DLD1 (cell line): ENCODE measurements around the gene STKLD1.
"Not testable (repeated sequence)": the region's sequence is repeated elsewhere in the genome, so short reads cannot be mapped to it uniquely, and the experiment has no call there.

Experiments
- in situ Hi-C: cut with HindIII; loops from 2 replicates; pipeline ENCODE4 v1.10.0; 2017; ENCODE audit warnings: low sequenced_read_pairs

STKLD1 gene

DNA sequence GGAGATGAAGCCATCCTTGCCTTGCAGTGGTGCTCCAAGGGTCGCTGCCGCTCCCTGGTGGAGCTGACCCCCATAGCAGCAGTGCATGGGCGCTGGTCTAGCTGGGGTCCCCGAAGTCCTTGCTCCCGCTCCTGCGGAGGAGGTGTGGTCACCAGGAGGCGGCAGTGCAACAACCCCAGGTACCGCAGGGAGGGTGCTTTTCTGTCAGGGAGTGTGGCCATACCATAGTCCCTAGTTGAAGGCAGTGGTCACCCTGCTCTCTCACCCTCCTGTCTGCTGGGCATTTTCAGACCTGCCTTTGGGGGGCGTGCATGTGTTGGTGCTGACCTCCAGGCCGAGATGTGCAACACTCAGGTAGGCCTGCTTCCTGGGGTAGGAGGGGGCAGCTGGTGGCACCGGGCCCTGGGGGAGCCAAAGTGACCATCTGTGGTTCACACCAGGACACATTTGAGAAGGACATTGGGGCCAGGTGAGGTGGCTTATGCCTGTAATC, 57.2 kb downstream of the STKLD1 start:
- in situ Hi-C loops: no loop called here

DNA sequence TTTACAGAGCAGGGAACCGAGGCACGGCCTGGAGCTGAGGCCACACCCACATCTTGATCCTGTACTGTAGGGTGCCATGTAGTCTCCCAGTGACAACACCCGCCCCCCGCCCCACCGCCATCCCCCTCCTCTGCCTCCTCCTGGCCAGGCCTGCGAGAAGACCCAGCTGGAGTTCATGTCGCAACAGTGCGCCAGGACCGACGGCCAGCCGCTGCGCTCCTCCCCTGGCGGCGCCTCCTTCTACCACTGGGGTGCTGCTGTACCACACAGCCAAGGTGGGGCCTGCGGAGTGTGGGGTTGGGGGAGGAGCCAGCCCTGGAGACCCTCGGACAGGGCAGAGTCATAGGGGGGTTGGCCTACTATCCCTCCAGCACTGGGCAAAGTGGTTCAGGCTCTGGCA, 60.5 kb downstream of the STKLD1 start:
- in situ Hi-C loops: no loop called here

DNA sequence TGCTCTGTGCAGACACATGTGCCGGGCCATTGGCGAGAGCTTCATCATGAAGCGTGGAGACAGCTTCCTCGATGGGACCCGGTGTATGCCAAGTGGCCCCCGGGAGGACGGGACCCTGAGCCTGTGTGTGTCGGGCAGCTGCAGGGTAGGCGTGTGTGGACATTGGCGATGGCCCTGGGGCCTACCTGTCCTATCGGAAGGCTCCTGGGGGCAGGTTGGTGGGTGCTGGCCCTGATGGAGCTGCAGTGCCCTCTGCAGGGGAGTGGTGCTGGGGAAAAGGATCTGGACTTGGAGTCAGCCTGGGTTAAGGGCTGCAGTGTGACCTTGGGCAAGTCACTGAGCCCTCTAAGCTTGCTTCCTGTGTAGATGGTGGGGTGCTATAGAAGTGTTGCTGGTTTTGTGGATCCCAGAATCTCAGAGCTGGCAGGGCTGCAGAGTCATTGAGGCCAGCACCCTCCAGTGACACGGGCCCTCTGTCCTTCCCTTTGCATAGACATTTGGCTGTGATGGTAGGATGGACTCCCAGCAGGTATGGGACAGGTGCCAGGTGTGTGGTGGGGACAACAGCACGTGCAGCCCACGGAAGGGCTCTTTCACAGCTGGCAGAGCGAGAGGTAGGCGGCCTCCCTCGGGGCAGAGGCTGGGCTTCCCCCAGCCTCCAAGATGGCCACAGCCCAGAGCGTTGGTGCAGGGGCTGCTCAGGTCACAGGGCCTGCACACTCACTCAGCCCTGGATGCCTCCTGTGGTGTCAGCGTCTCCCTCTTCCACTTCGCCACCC, 61.8 kb downstream of the STKLD1 start:
- in situ Hi-C loops: no loop called here

DNA sequence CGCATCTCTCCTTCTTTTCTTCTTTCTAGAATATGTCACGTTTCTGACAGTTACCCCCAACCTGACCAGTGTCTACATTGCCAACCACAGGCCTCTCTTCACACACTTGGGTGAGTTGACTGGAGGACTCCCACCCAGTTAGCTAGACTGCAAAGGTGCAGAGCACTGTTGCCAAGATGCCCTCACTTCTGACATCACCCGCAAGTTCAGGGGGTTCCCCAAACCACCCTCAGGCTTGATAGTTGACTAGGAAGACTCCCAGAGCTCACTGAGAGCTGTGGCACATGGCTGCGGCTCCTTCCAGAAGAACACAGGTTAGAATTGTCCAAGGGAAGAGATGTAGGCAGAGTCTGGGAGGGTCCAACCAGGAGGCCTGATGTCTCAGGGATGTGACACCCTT, 63.2 kb downstream of the STKLD1 start:
- in situ Hi-C loops: no loop called here

DNA sequence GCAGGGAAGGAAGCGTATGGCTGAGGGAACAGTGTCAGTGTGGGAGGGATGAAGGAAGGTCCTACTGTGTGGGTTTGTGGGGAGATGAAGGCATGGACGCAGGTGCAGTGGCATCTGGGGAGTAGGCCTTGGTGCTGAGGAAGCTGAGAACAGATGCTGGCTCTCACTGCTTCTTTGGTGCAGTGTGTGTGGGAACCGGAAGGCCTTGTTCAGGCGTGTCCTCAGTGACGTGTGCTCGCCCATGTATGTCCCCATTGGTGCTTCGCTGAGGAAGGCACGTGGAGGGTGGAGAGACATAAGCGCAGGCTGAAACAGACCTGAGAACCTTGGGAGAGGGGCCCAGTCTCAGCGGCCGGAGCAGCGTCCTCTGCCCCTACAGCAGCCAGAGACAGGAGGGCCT, 64.7 kb downstream of the STKLD1 start:
- in situ Hi-C loops: no loop called here

DNA sequence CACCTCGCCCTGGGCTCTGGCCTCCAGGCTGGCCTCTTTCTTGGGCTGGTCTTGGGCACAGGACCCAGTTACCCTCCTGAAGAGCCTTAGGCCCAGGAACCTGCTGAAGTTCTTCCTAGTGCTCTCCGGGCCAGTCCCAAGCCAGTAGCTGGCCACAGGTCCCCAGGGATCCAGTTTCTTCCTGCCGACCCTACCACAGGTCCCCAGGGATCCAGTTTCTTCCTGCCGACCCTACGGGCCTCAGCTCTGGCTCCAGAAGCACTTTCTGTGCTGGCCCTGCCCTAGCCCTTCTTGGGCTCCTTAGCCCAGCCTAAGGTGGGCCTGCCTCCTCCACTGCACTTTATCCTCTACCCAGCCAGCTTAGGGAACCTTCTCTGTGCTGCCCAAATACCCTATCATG, 65.4 kb downstream of the STKLD1 start:
- in situ Hi-C loops: no loop called here

DNA sequence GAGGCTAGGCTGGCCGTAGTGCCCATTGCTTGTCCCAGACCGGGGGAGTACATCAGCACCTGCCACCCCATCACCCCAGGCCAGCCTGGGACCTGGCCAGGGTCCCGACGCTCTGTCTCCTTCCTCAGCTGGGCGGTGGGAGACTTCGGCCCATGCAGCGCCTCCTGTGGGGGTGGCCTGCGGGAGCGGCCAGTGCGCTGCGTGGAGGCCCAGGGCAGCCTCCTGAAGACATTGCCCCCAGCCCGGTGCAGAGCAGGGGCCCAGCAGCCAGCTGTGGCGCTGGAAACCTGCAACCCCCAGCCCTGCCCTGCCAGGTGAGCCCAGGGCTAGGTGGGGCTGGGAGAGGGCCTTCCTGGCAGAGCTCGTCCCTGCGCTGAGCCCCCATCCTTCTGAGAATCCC, 67.1 kb downstream of the STKLD1 start:
- in situ Hi-C loops: no loop called here

DNA sequence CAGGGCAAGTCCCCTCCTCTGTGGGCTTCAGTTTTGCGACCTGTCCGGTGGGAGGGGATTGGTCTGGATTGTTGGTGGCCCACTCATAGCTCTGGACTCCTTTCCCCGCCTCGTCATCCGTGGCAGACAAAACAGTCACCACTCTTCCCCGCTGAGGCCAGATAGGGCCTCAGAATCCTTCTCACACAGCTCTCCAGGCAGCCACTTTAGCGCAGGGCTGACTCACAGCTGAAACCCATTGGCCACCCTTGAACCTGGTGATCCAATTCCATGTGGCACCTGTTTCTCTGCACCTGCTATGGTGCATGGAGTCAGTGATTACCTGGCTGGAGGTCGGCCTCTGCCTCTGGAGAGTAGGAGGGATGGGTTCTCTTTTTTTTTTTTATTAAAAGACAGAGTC, 67.8 kb downstream of the STKLD1 start:
- in situ Hi-C loops: no loop called here

DNA sequence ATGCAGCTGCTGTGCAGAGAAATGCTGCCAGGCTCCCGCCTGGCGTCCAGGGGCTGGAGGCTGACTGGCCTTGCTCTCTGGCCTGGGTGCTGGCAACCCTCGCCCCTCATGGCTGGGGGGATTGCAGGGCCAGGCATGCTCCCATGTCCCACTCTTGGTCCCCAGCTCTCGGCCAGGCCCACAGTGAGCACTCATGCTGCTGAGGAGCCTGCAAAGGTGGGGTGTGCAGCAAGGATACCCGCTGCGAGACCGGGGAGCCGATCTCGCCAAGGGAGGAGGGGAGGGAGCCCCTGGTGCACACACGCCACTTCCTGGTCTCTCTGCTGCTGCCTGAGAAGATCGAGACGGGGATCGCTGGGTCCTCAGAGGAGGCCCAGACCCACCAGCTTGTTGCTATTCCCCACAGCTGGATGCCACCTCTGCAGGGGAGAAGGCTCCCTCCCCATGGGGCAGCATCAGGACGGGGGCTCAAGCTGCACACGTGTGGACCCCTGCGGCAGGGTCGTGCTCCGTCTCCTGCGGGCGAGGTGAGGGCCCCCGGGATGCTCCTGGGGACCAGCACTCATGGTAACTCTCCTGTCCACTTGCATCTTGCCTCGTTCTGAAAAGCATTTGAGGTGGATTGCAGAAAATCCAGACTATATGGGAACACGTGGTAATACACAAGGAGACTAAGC, 69.3 kb downstream of the STKLD1 start:
- in situ Hi-C loops: no loop called here

DNA sequence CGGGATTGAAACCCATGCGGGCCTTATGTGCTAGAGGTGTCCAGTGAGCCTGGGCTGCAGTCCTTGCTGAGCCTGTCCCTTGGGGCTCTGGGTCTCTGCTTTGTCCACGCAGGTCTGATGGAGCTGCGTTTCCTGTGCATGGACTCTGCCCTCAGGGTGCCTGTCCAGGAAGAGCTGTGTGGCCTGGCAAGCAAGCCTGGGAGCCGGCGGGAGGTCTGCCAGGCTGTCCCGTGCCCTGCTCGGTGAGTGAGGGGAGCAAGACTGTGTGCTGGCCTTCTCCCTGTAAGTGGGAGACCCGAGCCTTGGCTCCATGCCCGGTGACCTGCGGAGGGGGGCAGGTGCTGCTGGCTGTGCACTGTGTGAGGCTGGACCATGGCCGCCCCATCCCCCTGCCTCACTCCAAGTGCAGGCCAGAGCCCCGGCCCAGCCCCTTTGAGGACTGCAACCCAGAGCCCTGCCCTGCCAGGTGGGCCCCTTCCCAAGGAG, 72.4 kb downstream of the STKLD1 start:
- in situ Hi-C loops: no loop called here

DNA sequence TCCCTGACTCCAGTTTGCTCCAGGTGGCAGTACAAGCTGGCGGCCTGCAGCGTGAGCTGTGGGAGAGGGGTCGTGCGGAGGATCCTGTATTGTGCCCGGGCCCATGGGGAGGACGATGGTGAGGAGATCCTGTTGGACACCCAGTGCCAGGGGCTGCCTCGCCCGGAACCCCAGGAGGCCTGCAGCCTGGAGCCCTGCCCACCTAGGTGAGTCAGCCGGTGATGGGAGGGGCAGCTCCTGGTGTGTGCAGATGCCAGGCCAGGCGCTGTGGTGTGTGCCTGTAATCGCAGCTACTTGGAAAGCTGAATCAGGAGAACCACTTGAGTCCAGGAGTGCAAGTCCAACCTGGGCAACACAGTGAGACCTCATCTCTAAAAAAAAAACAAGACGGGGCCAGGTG, 73.6 kb downstream of the STKLD1 start:
- in situ Hi-C loops: no loop called here

DNA sequence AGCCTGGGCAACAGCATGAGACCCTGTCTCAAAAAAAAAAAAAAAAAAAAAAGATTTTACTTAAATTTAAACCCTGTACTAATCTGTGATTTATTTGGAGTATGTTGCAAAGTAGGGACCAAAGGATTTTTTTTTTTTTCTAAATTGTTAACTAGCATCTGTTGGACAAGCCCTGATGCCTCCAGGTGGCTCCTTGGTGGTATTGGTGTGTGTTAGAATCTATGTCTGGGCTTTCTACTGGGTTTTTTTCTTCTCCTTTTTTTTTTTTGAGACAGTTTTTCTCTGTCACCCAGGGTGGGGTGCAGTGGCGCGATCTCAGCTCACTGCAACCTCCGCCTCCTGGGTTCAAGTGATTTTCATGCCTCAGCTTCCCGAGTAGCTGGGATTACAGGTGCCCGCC, 75.7 kb downstream of the STKLD1 start:
- in situ Hi-C loops: not testable (repeated sequence)

DNA sequence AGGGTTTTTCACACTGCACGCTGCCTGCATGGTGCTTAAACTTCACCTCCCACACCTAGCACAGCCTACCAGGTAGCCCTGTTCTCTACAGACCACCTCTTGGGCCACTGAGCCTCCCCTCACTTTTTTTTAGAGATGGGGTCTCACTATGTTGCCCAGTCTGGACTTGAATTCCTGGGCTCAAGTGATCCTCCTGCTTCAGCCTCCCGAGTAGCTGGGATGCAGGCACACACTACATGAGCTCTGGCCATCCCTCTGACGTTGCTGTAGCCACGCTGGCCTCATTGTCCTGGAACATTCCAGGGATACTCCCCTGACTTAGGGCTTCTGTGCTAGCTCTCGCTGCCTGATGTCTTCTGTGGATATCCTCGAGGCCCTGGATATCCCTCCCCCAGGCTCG, 76.4 kb downstream of the STKLD1 start:
- in situ Hi-C loops: no loop called here

DNA sequence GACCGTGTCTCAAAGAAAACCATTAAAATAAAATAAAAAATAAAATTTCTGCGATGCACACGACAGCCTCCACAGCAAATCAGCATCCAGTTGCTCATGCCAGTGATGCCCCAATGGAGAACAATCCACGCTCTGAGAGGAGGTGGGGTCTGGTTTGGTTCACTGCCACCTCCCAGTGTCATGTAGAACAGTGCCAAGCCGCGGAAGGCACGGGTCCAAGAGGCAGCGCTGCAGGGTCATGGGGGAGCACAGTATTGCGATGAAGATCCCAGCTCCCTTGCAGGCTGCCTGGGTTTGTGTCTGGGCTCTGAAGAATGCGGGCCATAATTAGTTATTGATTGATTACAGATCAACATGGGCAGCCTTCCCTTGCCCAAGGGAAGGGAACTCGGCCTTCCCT, 77.5 kb downstream of the STKLD1 start:
- in situ Hi-C loops: no loop called here

DNA sequence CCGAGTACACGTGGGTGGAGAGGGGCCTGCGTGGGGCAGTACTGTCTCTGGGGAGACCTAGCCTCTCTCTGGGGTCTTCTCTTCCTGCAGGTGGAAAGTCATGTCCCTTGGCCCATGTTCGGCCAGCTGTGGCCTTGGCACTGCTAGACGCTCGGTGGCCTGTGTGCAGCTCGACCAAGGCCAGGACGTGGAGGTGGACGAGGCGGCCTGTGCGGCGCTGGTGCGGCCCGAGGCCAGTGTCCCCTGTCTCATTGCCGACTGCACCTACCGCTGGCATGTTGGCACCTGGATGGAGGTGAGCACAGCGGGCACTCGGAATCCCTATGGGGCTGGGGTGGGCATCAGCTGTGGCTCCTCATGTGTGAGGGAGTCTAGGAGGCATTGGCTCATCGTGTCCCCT, 78.2 kb downstream of the STKLD1 start:
- in situ Hi-C loops: no loop called here

DNA sequence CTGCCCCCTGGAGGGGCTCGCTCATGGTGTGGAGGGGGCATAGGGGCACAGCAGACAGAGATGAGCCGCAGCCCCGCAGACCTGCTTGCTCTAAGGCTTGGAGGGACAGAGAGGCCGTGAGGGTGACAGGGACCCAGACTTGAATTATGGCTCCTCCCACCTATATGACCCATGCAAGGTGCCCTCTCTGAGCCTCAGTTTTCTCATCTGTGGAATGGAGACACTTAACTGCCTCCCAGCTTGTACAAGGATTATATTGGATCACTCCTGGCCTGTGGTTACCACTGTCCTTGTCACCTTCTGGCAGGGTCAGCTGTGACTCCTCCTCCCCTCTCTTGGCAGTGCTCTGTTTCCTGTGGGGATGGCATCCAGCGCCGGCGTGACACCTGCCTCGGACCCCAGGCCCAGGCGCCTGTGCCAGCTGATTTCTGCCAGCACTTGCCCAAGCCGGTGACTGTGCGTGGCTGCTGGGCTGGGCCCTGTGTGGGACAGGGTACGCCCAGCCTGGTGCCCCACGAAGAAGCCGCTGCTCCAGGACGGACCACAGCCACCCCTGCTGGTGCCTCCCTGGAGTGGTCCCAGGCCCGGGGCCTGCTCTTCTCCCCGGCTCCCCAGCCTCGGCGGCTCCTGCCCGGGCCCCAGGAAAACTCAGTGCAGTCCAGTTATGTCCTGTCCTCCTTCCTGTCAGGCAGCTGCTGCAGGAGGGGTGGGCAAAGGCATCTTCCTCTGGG, 78.9 kb downstream of the STKLD1 start:
- in situ Hi-C loops: no loop called here
